NCI-H2107 treated with DMSO at 0.1 percent for 48 hours (cell line): ENCODE measurements around the gene CEL.
"Not testable (repeated sequence)": the region's sequence is repeated elsewhere in the genome, so short reads cannot be mapped to it uniquely, and the experiment has no call there.

Experiments
- DNase-seq: peaks from one replicate; lab custom pipeline; 2025; ENCODE audit not compliant: unreplicated experiment; lab: John Stamatoyannopoulos, UW

Gene CEL

DNA sequence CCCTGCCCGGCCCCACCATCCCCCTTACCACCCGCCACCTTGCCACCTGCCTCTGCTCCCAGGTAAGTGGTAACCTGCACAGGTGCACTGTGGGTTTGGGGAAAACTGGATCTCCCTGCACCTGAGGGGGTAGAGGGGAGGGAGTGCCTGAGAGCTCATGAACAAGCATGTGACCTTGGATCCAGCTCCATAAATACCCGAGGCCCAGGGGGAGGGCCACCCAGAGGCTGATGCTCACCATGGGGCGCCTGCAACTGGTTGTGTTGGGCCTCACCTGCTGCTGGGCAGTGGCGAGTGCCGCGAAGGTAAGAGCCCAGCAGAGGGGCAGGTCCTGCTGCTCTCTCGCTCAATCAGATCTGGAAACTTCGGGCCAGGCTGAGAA lies at the start of gene CEL:
TSS of gene CEL (plus strand) at position 218 of the 382 bp plus-strand sequence. CDS start at position 240, 22 bp downstream.
- DNase-seq = peak; percentile 76

DNA sequence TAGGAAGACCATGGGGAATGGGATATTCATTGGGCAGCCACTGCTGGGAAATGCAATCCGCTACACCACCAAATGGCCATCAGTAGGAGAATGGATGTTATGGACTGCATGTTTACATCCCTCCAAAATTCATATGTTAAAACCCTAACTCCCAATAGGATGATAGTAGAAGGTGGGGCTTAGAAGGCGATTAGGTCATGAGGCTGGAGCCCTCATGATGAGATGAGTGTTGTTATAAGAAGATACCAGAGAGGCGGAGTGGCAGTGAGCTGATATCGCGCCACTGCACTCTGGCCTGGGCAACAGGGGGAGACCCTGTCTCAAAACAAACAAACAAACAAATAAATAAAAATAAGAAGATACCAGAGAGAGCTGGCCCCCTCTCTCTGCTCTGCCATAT lies 47.1 kb upstream of the CEL start:
- DNase-seq = no peak

DNA sequence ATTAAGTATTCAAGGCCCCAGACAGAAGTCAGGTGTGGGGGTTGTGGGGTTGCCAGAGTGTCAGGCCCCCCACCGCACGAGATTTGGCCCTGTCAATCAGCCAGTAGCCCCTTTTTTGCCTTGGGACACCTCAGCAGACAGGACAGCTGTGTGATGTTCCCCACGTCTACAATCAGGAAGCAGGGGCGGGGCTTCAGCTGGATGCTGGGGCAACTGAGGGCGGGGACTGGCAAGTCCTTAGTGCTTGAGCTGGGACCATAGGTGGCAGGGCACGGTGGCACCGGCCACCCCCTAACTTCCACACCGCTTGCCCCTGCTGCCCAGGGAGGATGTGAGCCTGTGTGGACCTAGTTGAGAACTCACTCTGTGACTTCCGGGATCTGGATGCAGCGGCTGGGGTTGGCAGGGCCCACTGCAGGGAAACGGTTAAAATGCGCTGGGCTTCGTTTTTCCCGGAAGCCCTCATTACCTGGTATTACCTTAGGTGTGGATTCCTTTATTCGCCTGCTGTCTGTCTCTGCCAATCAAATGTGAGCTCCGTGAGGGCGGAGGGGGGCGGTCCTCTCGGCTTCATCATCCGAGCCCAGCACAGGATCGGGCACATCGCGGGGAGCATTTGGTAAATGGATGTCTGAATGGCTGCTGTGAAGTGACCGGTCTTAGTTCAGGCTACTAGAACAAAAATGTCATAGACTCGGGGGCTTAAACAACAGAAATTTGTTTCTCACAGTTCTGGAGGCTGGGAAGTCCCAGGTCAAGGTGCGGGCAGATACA lies 38.5 kb upstream of the CEL start:
- no peak for DNase-seq

DNA sequence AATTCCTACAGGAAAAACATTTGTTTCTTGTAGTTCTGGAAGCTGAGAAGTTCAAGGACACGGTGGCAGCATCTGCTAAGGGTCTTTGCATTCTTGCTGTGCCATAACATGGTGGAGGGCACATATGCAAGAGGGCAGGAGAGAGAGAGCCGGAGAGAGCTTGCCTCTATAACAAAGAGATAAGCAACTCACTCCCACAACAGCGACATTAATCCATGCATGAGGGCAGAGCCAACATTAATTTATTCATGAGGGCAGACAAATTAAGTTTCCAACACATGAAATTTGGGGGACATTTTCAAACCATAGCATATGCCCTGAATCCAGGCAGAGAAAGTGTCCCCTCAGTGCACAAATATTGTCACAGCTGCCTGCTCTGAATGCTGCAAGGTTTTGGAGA lies 35.4 kb upstream of the CEL start:
- DNase-seq = no peak

DNA sequence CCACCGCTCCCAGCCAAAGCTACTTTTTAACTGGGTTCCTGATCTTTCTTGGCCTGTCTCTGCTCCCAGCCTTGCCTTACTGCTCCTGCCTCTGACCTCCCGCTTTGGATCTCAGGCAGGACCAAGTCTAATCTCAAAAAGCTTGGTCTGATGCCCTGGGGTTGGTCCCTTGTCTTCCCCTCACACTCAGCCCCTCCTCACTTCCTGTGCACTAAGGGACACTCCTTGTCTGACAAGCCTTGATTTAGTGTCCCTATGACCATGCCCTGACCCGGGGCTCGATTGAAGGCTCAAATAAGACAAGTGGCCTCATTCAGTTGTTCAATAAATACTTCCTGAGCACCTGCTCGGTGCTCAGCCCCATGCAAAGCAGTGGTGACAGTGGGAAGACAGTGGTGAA lies 34.6 kb upstream of the CEL start:
- no peak for DNase-seq

DNA sequence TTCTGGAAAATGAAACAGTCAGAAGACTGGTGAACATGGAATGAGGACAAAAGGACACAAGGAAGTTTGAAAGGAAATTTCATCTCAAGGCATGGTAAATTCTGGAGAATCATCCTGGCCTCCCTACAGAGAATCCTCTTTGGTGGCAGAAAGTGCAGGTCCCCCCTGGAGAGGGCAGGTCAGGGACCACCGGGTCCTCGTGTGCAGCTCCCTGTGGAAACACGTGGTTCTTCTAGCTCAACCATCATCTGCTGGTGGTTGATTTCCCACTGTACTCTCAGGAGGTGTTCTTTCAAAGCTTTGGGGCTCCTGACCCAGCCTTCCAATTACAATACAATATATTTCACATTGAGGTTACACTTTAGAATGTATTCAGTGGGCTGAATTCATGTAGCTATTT lies 33.6 kb upstream of the CEL start:
- DNase-seq = no peak

DNA sequence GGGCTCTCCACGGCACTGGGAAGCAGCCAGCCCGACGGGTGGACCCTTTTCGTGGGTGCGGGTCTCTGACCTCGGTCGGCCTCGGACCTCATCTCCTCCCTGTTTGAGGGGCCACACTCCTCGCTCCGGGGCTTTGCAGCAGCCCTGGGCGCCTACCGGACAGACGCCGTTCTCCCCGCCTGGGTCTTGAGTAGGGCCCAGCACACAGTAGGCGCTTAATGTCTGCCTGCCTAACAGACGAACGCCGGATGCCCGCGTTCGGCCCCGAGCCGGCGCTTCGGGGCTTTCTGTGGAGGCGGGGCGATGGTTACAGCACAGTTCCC lies 31.8 kb upstream of the CEL start:
- no peak for DNase-seq

DNA sequence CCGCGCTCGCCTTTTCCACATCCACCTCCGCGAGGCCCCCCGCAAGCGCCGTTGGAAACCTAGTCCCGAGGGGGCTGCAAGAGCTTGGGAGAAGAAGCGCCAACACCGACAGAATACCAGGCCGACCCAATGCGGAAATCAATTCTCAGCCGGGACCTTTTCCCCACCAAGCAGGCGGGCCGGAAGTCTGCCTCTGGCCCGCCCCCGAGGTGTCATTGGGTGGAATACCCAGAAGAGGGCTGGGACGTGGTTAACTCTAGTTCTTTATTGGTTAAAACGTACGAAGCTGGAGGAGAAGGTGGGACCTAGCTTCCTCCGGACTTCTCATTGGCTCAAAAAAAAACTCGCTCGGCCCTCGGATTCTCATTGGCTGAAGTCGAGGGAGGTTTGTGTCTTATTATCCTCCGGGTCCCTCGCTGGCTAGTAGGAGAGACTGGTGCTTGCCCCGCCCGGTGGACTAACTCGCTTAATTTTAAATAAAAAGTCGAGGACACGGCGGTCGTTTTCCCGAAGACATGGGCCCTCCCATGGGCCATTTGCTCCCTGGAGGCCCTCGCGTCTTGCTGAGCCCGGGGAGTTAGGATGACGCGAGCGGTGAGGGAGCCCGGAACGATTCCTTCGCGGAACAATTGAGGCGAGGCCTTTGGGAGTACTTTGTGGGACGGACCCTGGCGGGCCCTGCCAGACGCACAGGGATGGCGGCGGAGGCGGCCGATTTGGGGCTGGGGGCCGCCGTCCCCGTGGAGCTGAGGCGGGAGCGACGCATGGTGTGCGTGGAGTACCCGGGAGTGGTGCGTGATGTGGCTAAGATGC lies 31.3 kb upstream of the CEL start, which contains the start of gene GTF3C5:
TSS of gene GTF3C5 (plus strand) at position 681 of the 813 bp plus-strand sequence. CDS start at position 696, 15 bp downstream.
- peak; percentile 98 for DNase-seq

DNA sequence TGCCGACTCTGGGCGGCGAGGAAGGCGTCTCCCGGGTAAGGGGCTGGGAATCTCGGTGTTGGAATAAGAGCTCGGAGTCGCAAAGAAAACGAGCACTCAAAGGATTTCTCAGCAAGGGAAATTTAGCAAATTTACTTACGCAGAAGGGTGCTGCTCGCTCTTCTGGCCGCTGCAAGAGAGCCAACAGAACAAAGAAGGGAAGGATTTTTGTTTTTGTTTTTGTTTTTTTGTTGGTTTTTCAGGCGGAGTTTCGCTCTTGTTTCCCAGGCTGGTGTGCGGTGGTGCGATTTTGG lies 30.7 kb upstream of the CEL start:
- DNase-seq = no peak

DNA sequence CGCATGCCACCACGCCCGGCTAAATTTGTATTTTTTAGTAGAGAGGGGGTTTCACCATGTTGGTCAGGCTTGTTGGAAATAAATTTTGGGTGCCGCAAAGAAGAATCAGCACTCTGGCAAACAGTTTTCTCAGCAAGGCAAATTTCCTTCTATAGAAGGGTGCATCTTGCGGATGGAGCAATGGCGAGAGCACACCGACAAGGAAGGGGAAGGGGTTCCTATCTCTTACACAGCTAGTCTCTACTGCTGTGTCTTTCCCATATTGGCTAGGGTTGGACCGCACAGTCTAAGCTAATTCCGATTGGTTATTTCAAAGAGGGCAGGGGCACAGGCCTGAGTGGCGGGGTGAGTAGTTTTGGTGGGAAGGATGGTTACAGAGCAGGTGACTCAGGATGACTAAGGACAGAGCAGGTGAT lies 30.3 kb upstream of the CEL start:
- DNase-seq = no peak

DNA sequence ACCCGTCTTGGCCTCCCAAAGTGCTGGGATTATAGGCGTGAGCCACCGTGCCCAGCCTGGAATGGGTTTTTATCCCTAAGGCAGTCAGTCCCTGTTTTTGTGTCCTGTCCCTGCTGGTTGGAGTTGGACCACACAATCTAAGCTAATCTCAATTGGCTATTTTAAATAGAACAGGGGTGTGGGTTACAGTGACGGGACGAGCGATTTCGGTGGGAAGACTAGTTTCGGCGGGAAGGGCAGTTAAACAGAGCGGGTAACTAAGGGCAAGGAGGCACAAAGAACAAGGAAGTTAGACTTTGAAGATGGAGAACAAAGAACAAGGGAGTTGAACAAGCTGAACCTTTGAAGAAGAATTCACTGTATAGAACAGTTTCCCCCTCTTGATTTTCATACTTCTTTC lies 29.6 kb upstream of the CEL start:
- DNase-seq = no peak

DNA sequence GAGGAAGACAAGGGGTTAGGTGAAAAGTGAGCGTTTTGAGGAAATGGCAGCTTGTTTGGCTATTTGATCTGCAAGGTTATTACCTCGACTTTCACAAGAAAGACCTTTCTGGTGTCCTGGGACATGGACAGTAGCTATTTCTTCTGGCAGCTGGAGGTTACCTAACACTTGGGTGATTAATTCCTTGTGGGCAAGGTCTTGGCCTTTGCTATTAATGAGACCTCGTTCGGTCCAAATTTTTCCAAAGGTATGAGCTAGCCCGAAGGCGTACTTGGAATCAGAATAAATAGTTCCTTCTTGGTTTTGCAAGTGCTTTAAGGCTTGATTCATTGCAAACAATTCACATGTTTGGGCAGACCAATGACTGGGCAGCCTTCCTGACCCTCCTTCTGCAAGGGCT lies 26.1 kb upstream of the CEL start:
- no peak for DNase-seq

DNA sequence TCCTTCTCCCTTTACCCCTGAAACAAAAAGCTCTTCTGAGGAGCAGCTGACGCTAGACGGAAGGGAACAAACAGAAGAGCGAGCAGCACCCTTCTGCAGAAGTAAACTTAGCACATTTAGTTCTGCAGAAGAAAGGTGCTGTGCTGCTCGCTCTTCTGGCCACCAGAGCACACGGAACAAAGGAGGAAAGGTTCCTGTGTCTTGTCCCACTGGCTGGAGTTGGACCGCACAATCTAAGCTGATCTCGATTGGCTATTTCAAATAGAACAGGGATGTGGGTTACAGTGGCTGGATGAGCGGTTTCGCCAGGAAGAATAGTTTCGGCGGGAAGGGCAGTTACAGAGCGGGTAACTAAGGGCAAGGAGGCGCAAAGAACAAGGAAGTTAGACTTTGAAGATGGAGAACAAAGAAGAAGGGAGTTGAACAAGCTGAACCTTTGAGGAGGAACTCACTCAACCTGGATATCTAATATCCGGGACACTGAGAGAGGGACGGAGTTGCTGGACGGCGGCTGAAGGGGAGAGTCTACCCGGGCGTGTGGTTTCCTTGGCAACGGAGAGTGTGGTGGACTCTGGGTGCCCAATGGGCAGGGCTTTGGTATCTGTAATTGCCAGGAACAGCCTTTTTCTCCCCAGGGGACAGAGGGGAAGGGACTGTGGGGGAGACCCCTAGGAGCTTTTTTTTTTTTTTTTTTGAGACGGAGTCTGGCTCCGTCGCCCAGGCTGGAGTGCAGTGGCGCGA lies 23.8 kb upstream of the CEL start:
- DNase-seq = no peak

DNA sequence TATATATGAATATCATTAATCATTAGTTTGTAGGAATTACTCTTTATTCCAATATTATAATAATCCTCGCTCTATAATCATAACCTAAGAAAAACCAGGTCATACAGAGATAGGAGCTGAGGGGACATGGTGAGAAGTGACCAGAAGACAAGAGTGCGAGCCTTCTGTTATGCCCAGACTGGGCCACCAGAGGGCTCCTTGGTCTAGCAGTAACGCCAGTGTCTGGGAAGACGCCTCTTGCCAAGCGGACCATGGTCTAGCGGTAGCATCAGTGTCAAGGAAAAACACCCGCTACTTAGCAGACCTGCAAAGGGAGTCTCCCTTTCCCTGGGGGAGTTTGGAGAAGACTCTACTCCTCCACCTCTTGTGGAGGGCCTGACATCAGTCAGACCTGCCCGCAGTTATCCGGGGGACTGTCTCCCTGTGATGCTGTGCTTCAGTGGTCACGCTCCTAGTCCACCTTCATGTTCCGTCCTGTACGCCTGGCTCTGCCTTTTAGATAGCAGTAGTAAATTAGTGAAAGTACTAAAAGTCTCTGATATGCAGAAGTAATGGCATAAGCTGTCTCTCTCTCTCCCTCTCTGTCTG lies 20.8 kb upstream of the CEL start:
- DNase-seq = not testable (repeated sequence)

DNA sequence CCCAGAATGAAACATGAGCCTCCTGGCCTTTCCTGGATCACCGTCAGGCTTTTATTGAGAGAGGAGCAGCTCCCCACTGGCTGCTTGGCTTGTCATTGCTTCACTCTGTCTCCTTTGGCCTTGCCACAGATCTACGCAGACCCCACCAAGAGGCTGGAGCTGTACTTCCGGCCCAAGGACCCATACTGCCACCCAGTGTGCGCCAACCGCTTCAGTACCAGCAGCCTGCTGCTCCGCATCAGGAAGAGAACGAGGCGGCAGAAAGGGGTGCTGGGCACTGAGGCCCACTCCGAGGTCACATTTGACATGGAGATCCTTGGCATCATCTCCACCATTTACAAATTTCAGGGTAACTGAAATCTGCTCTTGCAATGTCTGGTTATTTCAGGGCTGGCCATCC lies 19.8 kb upstream of the CEL start:
- no peak for DNase-seq

DNA sequence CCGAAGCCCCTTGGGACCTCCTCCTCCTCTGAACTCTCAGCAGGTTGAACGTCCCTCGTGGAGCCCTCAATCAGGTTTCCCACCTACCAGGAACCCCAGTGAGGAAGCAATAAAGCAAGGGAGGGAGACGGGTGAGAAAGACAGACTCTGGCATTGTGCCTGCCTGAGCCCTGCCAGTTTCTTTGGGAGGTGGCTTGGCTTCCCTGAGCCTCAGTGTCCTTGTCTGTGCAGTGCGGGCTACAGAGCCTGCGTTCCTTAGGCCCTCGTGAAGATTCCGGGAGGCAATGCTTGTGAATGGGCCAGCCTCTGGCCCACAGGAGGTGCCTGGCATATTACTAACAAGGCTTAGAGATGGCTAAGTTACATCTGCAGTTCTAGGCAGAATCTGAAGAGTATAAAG lies 19.1 kb upstream of the CEL start:
- no peak for DNase-seq

DNA sequence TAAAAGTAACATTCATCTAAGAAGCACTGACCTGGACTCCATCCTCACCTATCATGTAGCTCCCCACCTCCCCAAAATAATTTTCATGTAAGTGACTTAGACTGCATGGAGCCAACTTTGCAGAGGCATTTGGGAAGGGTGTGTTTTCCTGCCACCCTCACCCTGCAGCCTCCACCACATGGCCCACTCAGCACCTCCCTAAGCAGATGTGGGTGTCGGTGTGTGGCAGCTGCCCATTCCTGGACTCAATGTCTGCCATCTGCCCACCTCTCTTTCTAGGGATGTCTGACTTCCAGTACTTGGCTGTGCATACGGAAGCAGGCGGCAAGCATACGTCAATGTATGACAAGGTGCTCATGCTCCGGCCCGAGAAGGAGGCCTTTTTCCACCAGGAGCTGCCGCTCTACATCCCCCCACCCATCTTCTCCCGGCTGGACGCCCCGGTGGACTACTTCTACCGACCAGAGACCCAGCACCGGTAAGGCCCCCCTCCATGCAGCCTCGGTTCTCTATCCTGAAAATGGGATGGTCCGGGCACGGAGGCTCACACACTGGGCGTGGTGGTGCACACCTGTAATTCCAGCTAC lies 18.2 kb upstream of the CEL start:
- no peak for DNase-seq

DNA sequence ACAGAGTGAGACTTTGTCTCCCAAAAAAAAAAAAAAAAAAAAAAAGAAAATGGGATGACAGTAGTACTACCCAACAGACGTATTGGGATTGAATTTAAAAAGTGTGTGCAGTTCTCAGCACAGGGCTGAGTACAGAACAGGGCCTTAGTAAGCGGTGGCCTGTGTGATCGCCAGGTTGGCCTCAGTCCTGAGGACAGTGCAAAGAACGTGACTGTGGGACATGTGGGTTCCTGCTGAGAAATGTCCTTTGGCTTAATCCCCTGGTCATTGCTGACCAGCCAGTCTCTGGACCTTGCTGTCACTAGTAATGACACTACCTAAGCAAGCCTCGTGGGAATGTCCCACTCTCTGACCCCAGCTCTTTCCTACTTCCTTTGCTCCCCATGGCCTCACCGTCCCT lies 17.7 kb upstream of the CEL start:
- DNase-seq = no peak

DNA sequence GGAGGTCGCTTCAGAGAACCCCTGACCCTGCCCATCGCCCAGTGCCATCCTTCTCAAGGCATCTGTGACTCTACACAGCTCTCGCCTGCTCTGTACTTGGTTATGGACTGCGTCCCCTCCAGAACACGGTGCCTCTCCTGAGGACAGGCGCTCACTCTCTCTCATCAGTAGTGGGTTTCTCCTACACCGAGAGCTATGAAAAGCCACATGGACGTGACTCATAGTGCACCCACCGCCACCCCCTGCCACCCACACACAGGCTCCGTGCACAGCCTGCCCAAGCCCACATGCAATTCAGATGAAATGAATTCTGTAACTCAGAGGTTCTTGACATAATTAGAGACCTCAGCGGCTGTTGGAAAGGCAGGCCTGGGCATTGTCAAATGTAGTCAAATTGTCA lies 17.1 kb upstream of the CEL start:
- no peak for DNase-seq

DNA sequence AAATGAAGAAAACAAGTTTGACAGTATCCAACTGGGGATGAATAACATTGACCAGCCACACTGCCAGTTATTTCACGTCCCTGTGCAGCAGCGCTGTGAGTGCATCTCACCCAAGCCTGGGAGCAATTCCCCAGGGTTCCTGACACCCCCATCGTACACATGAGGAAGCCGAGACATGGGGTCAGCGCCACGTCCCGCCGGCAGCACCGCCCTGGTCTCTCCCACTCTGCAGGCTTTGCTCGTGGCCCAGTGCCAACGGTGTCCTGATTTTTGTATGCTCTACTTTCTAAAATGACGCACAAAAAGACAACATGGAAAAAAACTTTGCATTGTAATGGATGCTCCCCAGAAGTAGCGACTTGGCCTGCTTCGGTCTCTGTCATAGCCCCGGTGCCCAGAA lies 16.6 kb upstream of the CEL start:
- DNase-seq = no peak

DNA sequence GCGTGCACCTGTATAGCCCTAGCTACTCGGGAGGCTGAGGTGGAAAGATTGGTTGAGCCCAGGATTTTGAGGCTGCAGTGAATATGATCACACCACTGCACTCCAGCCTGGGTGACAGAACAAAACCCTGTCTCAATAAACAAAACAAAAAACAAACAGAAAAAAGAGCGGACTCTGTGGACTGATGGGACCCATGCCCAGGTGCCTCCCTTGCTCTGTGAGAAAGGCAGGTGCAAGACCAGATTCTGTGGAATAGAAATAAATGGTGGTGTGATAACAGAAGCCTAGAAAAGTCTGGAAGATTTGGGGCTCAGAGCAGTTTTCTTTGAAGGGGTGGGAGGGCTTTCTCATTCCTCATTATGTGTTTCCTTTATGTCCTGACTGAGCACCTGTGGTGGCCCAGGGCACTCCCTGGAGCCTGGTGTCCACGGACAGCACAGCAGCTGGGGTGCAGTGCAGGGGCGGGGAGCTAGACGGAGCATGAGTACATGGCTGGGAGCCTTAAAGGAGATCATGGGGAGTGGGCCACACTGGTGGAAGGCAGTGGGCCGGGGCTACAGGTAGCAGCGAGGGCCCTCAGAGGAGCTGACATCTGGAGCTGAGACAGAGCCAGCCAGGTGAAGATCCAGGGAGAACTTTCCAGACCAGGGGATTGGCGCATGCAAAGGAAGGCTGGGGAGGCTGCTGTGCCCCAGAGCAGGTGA lies 15.4 kb upstream of the CEL start:
- DNase-seq = no peak
